ENCODE measurements around the gene AGR2.
"Not testable (repeated sequence)": the region's sequence is repeated elsewhere in the genome, so short reads cannot be mapped to it uniquely, and the experiment has no call there.

Gene AGR2
- total RNA-seq = 0 reads per million in 2 donors

DNA sequence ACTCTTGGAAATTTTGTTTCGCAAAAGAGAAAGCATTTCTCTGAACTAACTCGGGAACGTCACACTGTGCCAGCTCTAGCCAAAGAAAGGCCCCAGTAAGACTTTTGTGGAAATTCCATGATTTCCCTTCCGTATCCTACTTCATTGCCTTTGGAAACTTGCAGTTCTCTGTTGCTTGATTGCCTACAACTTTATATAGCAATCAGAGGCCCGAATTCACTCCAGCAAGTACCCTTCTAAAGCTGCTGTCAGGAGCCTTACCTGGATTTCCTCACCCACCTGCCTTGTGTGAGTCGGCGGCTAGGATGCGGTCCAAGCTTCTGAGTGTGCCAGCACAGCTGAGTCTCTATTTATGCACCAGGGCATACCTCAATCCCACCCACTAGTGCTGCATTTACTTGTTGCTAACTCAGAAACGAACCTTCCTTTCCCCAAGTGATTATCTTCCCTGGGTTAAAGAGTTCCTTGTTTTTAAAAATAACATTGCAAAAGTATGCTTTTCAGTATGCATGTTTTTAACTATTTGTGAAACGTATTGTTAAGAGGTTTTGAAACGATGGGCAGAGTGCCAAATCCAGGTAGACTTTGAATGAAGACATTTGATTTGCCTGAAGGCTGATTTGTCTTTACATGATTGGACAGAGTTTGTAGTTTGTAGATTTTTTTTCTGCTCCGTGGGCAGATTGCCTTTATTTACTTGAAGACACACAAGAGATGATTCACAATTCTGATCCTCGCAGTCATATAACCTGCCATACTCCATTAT lies at the start of gene AGR2:
Gene AGR2 (minus strand): TSS at position 326 of the 766 bp plus-strand sequence. CDS start 3,203 bp downstream, outside the sequence.
- DNase-seq = no peak

DNA sequence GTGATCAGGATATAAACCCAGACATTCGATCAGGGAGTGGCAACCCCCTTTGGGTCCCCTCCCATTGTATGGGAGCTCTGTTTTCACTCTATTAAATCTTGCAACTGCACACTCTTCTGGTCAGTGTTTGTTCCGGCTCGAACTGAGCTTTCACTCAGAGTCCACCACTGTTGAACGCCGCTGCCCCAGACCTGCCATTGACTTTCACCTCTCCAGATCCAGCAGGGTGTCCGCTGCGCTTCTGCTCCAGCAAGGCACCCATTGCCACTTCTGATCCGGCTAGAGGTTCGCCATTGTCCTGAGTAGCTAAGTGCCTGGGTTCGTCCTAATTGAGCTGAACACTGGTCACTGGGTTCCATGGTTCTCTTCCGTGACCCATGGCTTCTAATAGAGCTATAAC lies 48.4 kb upstream of the AGR2 start:
- DNase-seq = not testable (repeated sequence)

DNA sequence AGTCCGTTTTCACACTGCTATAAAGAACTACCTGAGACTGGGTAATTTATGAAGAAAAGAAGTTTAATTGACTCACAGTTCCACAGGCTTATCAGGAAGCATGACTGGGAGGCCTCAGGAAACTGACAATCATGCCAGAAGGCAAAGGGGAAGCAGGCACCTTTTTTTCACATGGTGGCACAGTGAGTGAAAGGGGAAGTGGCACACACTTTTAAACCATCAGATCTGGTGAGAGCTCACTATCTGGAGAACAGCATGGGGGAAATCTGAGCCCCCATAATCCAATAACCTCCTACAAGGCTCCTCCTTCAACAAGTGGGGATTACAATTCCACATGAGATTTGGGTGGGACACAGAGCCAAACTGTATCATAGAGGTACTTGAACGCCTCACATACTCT lies 47.0 kb upstream of the AGR2 start:
- DNase-seq = no peak

DNA sequence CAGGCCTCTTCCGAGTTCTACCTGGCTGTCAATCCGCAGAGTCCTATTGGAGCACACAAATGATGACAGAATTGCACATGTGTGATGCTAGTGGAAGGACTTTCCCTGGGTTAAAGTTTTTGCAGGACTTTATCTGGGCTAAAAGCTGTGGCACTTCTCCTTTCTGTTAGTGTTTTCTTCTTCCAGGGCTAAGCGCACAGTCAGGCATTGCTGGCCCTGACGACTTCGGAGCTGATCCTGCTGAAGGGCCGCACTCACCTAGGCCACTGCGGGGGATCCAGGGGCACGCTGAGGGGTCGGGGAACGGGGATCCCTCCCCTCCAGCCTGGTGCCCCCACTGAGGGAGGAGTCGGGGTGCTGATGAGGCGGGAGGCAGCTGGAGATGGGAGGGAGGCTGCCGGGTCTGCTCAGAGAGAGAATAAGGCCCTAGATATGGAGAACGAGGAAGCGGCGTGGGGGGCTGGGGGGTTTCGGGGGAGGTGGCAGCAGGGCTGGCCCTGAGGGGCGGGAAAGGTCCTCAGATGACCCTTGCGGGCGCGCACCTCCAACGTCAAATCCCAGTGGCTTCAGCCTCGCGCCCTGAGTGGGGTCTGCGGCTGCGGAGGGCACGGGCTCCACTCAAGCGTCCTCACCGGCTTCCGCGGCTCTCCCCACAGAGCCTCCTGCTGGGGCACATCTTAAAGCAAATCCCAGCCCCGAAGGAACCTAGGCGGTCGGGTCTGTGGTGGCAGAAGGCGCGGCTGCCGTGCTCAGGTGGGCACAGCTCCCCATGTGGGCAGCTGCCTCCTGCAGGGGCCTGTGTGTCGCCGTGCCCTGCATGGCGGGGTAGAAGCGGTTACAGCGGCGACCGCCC lies 46.0 kb upstream of the AGR2 start:
- DNase-seq = no peak

- DNase-seq = no peak
Observed at GRCh38 chr7:16849296-16850148, 44.7 kb upstream of the AGR2 start.

DNA sequence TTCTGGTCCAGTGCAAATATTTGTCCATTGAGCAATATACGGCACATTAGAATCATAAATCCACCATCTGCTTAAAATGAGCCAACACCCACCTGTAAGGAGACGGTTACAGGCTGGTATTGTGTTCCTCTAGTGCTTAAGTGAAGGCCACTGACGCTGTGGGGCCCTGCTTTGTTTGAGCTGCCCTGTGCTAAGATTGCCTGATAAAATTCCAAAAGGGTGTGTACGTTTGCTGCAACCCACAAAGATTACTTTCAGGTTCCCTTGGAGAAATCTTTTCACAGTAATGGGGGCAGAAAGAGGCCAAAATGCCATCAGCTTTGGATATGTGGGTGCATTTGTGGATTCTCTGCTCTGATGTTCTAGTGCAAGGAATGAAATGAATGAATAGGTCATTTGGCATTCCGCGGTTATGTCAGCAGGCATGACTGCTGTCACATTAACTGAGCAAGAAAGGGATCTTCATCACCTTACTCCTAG lies 42.6 kb upstream of the AGR2 start:
- DNase-seq = no peak

GRCh38 chr7:16846601-16847165 lies 41.9 kb upstream of the AGR2 start:
- DNase-seq = no peak

- DNase-seq = no peak
Observed at GRCh38 chr7:16845746-16846145, 40.9 kb upstream of the AGR2 start.

GRCh38 chr7:16841681-16842080 lies 36.9 kb upstream of the AGR2 start:
- no peak for DNase-seq

DNA sequence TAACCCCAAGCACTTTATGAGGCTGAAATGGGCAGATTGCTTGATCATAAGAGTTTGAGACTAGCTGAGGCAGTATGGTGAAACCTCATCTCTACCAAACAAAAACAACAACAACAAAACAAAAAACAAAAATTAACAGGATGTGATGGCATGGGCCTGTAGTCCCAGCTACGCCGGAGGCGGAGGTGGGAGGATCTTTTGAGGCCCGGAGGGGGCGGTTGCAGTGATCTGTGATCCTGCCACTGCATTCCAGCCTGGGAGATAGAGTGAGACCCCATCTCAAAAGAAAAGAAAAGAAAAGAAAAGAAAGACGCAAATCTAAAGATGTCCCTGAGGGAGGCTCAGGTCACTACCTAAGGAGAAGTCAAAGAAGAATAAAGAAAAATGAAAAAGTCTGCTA lies 35.3 kb upstream of the AGR2 start:
- DNase-seq = no peak

GRCh38 chr7:16839646-16840045 lies 34.8 kb upstream of the AGR2 start:
- no peak for DNase-seq

DNA sequence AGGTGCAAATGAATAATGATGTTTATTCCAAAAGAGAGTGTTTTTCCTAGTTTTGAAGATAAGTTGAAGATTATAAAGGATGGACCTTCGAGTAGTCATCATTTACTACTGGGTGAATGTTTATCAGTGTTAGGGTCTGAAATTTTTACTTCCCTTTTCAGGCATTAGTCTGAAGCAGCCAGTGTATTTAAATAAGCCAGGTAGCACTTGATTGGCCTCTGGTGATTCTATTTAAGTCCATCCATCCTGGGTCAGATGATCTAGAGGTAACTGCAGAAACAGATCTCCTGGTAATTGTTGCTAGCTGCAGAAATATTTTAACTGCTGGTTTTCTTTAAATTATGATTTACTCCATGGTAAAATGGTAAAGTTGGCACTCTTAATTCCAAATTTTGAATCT lies 34.1 kb upstream of the AGR2 start:
- DNase-seq = no peak

DNA sequence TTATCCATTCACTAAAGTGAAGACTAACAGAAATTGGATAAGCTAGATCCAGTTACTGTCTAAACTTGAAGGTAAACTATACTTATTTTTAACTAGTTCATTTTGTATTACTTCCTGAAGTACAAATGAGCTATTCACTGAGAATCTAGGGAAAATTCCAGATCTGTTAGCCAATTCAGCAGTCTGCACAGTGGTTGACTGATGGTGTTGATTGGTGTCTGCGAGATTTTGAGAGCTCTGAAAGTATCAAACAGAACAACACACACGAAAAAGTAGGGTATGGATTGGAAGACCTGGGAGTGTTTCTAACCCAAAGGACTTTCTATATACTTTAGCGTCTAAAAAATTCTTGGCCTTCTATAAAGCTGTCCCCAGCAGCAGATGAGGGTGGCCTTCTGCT lies 33.6 kb upstream of the AGR2 start:
- no peak for DNase-seq

- no peak for DNase-seq
Observed at GRCh38 chr7:16836481-16836880, 31.7 kb upstream of the AGR2 start.

GRCh38 chr7:16833373-16833772 lies 28.6 kb upstream of the AGR2 start:
- DNase-seq = no peak

GRCh38 chr7:16826060-16826459 lies 21.3 kb upstream of the AGR2 start:
- DNase-seq = no peak

- no peak for DNase-seq
Observed at GRCh38 chr7:16822029-16822428, 17.2 kb upstream of the AGR2 start.

- DNase-seq = no peak
Observed at GRCh38 chr7:16818732-16819131, 13.9 kb upstream of the AGR2 start.

DNA sequence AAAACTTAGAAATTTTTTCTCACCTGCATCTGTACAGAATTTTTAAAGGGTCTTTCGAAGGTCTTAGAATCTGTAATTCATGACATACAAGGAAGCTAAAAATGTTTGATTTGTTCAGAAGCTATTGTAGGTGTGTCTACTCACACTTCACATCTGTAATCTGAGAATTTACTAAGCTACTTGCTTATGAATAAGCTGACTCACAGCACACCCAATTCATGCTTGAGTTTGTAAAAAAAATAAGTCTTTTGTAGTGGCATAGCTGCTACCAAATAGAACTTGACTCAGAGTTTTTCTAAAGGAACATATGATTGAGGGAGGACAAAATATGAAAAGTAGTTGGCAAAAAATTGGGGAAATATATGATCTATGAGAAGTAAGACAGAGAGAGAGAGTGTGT lies 12.7 kb upstream of the AGR2 start:
- DNase-seq = no peak

DNA sequence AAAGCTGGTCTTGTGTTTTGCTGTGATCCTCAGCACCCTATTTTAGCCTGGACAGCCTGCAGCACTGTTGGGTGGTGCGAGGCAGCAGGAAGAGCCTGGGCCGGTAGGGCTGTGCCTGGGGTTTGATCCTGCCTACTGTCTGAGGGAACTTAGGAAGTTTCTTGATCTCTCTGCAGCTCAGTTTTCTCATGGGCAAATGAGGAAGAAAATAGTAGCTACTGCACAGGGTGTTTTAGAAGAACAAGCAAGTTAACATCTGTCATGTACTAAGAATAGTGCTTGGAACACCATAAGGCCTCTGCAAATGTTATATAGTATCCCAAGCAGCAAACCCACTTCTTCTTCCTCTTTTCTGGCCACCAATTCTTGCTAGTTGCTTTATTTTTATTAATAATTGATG lies 12.0 kb upstream of the AGR2 start:
- DNase-seq = no peak

GRCh38 chr7:16815001-16815400 lies 10.2 kb upstream of the AGR2 start:
- DNase-seq = no peak

DNA sequence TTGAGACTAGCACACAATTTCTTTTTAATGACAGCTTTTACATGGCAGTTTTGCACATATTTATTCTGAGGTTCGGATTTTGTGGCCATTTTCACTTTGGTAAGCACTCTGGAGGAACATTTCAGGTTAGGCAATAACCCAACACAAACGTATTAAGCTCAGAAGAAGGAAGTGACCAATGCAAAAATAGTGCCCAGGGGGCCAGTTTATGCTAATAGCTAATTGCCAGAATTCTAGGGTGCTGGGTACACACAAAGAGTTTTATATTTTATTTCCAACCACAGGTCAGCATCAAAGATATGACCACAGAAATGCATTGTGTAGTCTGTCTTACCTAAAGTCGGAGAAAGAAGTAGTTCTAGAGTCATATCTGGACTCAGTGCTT lies 8.4 kb upstream of the AGR2 start:
- no peak for DNase-seq
